Measurements from ENCODE around the gene PTF1A.

GRCh38 chr10:23196915-23197314 is 4.8 kb downstream of the PTF1A start:
- no peak for TF ChIP-seq ZNF274 (IDR thresholded peaks at IDR 0.05; ENCODE audit: low read depth, low read length)
- TF ChIP-seq SUZ12 (IDR thresholded peaks at IDR 0.05; ENCODE audit: extremely low read depth, insufficient read depth, insufficient read length) = no peak
